Panc1 (cell line): ENCODE measurements around the gene NOS1. TPM values are rescaled to one million over a fixed set of nuclear protein-coding genes. Genes with fewer than 3 reads are reported as not detected.
A peak's percentile ranks its signal among the peaks of the same experiment; 100 is the strongest.

Experiments used
- ATAC-seq: fragments of 200-7000 bp; cut with Tn5 transposase; 2 replicates; pipeline ENCODE4 v1.9.1; 2020; ENCODE audit warnings: mild to moderate bottlenecking, moderate library complexity
- BruUV-seq: library from RNA; stranded (reverse); fragments of 400-500 nt; replicated peaks from 2 replicates; lab custom pipeline; 2021; lab: Mats Ljungman, UMichigan
- CTCF ChIA-PET: fragments of 300-600 bp; sonication (Branson Sonifier 250); formaldehyde crosslinking; loops from one replicate; lab custom pipeline; 2022; ENCODE audit warnings: antibody characterized with exemption; lab: Charles Lee
- POLR2A ChIA-PET: fragments of 300-600 bp; sonication (Branson Sonifier 250); formaldehyde crosslinking; loops from one replicate; lab custom pipeline; 2022; ENCODE audit warnings: antibody characterized with exemption; lab: Charles Lee
- DNase-seq: peaks from one replicate; pipeline ENCODE4 v3.0.0-alpha.2; 2010; ENCODE audit warnings: low read depth, low spot score
- H3K27ac ChIP-seq: 2 replicates; pipeline ENCODE4 v1.5.1; 2011; ENCODE audit warnings: mild to moderate bottlenecking, low read length, inconsistent platforms
- H3K27me3 ChIP-seq: fragments of 200-500 bp; sonication (Bioruptor generic); 2 replicates; pipeline ENCODE4 v1.6.0; 2014; ENCODE audit warnings: low read length, inconsistent platforms; ENCODE audit not compliant: control insufficient read depth, insufficient read depth
- H3K36me3 ChIP-seq: fragments of 200-500 bp; sonication (Bioruptor generic); 2 replicates; pipeline ENCODE4 v1.5.1; 2014; ENCODE audit warnings: inconsistent platforms, mild to moderate bottlenecking, low read length, moderate library complexity; ENCODE audit not compliant: control insufficient read depth, insufficient read depth
- H3K4me1 ChIP-seq: 2 replicates; pipeline ENCODE4 v1.5.1; 2011; ENCODE audit warnings: inconsistent platforms, mild to moderate bottlenecking, low read length, moderate library complexity; ENCODE audit not compliant: control insufficient read depth, insufficient read depth
- H3K4me3 ChIP-seq, 2 experiments: 2 replicates each; pipeline ENCODE4 v1.5.1; 2011 to 2012; ENCODE audit warnings: low read depth in 2 of 2, low read length in 2 of 2, mild to moderate bottlenecking in 2 of 2, inconsistent platforms in 1 of 2, moderate library complexity in 1 of 2
- H3K9me3 ChIP-seq: fragments of 200-500 bp; sonication (Bioruptor generic); 2 replicates; pipeline ENCODE4 v1.5.1; 2014; ENCODE audit warnings: low read depth, mild to moderate bottlenecking, inconsistent platforms, low read length, moderate library complexity; ENCODE audit not compliant: control insufficient read depth, insufficient read depth
- CTCF ChIP-seq: fragments of 450-650 bp; IDR thresholded peaks from 2 replicates; pipeline ENCODE4 v1.5.1; 2017; ENCODE audit warnings: mild to moderate bottlenecking
- POLR2AphosphoS5 ChIP-seq: IDR thresholded peaks from 2 replicates; pipeline ENCODE4 v1.6.1; 2012; ENCODE audit warnings: mild to moderate bottlenecking, low read depth, low read length, moderate library complexity
- SIN3A ChIP-seq: IDR thresholded peaks from 2 replicates; pipeline ENCODE4 v1.6.1; 2012; ENCODE audit warnings: low read depth, mild to moderate bottlenecking, low read length, moderate library complexity, borderline replicate concordance; ENCODE audit not compliant: insufficient read depth
- TCF7L2 ChIP-seq: IDR thresholded peaks from 2 replicates; pipeline ENCODE4 v1.6.1; 2011; ENCODE audit warnings: mild to moderate bottlenecking, low read depth, low read length, inconsistent platforms
- in situ Hi-C: cut with HindIII; loops from 2 replicates; pipeline ENCODE4 v1.10.0; 2016; ENCODE audit warnings: low sequenced_read_pairs, low pct_unique_long_range_greater_than_20kb
- intact Hi-C: fragments of 100-400 bp; cut with micrococcal nuclease; formaldehyde crosslinking; loops from one replicate; pipeline ENCODE4 v1.10.0; 2022; ENCODE audit not compliant: unreplicated experiment
- total RNA-seq: library from RNA; stranded (reverse); gene quantifications from one replicate; pipeline ENCODE4 v1.2.1, GENCODE V29; 2021; ENCODE audit not compliant: unreplicated experiment
- TF ChIP-seq, protein P1 (sequence below), 2 experiments: IDR thresholded peaks; 2 replicates each; pipeline ENCODE4 v1.6.1; 2011 to 2012; ENCODE audit warnings: low read depth in 2 of 2, control low read depth in 1 of 2, low read length in 1 of 2, mild to moderate bottlenecking in 1 of 2, moderate library complexity in 1 of 2; ENCODE audit not compliant: insufficient read depth in 1 of 2

The NOS1 gene
- total RNA-seq, 1 experiment from 2014 or later = 0.03 TPM

DNA sequence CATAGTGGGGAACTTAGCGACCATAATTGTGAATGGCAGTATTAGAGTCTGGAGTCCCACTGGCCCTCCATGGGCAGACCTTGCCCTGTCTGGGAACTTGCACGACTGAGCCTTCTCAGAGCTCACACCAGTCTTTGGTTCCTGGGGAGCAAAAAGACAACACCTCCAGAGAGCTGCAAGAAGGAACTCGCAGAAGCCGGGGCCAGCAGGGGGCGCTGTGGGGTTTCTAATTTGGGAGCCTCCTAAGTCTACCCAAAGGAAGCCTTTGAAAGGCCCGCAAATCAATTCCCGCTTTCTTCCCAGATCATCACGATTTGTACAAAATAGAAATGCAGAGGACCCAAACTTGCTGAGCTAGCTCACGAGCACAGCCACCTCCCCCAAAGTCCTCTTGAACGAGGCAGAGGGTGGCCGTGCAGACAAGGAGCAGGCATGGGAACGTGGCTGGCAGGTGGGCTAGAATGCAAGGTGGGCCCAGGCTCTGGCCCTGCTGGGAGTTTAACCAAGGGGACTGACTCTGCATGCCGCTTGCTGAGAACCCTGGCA is 124.9 kb downstream of the NOS1 start:
- POLR2A ChIA-PET = no interaction called here
- no TSS peak for BruUV-seq
- no peak for TF ChIP-seq SIN3A
- TF ChIP-seq CTCF = peak; percentile 91
- TF ChIP-seq, protein P1, sequence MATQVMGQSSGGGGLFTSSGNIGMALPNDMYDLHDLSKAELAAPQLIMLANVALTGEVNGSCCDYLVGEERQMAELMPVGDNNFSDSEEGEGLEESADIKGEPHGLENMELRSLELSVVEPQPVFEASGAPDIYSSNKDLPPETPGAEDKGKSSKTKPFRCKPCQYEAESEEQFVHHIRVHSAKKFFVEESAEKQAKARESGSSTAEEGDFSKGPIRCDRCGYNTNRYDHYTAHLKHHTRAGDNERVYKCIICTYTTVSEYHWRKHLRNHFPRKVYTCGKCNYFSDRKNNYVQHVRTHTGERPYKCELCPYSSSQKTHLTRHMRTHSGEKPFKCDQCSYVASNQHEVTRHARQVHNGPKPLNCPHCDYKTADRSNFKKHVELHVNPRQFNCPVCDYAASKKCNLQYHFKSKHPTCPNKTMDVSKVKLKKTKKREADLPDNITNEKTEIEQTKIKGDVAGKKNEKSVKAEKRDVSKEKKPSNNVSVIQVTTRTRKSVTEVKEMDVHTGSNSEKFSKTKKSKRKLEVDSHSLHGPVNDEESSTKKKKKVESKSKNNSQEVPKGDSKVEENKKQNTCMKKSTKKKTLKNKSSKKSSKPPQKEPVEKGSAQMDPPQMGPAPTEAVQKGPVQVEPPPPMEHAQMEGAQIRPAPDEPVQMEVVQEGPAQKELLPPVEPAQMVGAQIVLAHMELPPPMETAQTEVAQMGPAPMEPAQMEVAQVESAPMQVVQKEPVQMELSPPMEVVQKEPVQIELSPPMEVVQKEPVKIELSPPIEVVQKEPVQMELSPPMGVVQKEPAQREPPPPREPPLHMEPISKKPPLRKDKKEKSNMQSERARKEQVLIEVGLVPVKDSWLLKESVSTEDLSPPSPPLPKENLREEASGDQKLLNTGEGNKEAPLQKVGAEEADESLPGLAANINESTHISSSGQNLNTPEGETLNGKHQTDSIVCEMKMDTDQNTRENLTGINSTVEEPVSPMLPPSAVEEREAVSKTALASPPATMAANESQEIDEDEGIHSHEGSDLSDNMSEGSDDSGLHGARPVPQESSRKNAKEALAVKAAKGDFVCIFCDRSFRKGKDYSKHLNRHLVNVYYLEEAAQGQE (IDR thresholded peaks at IDR 0.05; ENCODE audit: insufficient read depth in 1 of 2, low read depth in 2 of 2, low read length in 1 of 2) = no peak
- no peak for TF ChIP-seq POLR2AphosphoS5
- TF ChIP-seq TCF7L2 = no peak
- CTCF ChIA-PET = interaction anchor here (1.0 kb wide), 1 partner anchor 614 kb away, joined by 3 read pairs; no protein-coding TSS in a partner anchor
- Histone ChIP-seq H3K4me1 (no peaks in the 10 kb centered on the region), H3K4me3 (no peak overlapping the region), H3K36me3 (no peaks in the 10 kb centered on the region), H3K27ac (no peak overlapping the region), H3K27me3 (peaks cover 5% of the 10 kb centered on the region; the same call in 1 of the 2 replicates), H3K9me3 (no peaks in the 10 kb centered on the region)
- peak; percentile 48 for DNase-seq
- intact Hi-C loops (loop anchor here (5.0 to 10.0 kb wide), 4 partner anchors 131 to 601 kb away; no protein-coding TSS in a partner anchor), in situ Hi-C loops (loop anchor here (25.0 kb wide), 1 partner anchor 601 kb away; no protein-coding TSS in a partner anchor)
- peak; percentile 93 for ATAC-seq

DNA sequence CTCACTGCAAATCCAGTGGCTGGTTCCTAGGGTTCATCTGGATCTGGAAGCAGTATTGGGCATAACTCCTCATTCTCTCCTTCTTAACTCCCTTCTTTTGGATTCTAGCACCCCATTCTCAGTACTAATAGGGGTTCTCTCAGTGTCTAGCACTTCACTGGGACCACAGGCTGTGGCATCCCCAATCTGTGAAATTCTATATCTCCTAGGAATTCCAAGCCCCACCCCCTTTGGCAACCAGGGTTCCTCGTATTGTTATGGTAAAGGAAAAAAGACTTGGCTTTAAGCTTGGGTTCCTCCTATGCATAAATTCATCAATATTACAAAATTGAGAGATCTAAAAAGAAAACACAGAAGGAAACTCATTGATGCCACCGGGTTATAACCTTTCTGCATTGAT is 126.2 kb downstream of the NOS1 start:
- ATAC-seq = no peak
- TF ChIP-seq, protein P1 (IDR thresholded peaks at IDR 0.05; ENCODE audit: insufficient read depth in 1 of 2, low read depth in 2 of 2, low read length in 1 of 2) = no peak
- no peak for TF ChIP-seq TCF7L2
- Histone ChIP-seq H3K27me3 (peaks cover 3% of the 10 kb centered on the region; the same call in 1 of the 2 replicates), H3K4me3 (no peak overlapping the region), H3K27ac (no peak overlapping the region), H3K36me3 (no peaks in the 10 kb centered on the region), H3K9me3 (no peaks in the 10 kb centered on the region), H3K4me1 (no peaks in the 10 kb centered on the region)
- DNase-seq = no peak
- no TSS peak for BruUV-seq
- POLR2A ChIA-PET = no interaction called here
- intact Hi-C loops = loop anchor here (5.0 to 10.0 kb wide), 4 partner anchors 132 to 602 kb away; no protein-coding TSS in a partner anchor
- CTCF ChIA-PET = no interaction called here
- in situ Hi-C loops = loop anchor here (25.0 kb wide), 1 partner anchor 602 kb away; no protein-coding TSS in a partner anchor
